Keratinocyte (primary cell): ENCODE results near the gene IL3. TPM values are rescaled to one million over a fixed set of nuclear protein-coding genes. Genes with fewer than 3 reads are reported as not detected.

ENCODE experiments used
- DNase-seq: peaks from one replicate; pipeline ENCODE4 v3.0.0-alpha.2; 2011; ENCODE audit warnings: low read depth, missing footprints, low spot score
- FAIRE-seq: peaks from 2 replicates; lab custom pipeline; 2011; peaks lifted over from hg19 to GRCh38; lab: Jason Lieb, UNC
- H2AFZ ChIP-seq: 2 replicates; pipeline ENCODE4 v1.6.0; 2012; ENCODE audit warnings: low read length, control low read depth, inconsistent platforms; ENCODE audit not compliant: control insufficient read depth
- H3K27ac ChIP-seq: 2 replicates; pipeline ENCODE4 v1.5.1; 2011; ENCODE audit warnings: low read length; ENCODE audit not compliant: control insufficient read depth, insufficient read depth
- H3K27me3 ChIP-seq: 3 replicates; pipeline ENCODE4 v1.6.0; 2011; ENCODE audit warnings: low read length; ENCODE audit not compliant: control insufficient read depth, insufficient read depth; ENCODE audit errors: extremely low read depth
- H3K36me3 ChIP-seq, 2 experiments: 2 replicates in 1 of 2; 3 replicates in 1 of 2; pipeline ENCODE4 v1.5.1; 2011; ENCODE audit warnings: low read length in 2 of 2, mild to moderate bottlenecking in 1 of 2; ENCODE audit not compliant: control insufficient read depth in 2 of 2, insufficient read depth in 2 of 2; ENCODE audit errors: extremely low read depth in 1 of 2
- H3K4me1 ChIP-seq: 3 replicates; pipeline ENCODE4 v1.5.1; 2011; ENCODE audit warnings: low read length; ENCODE audit not compliant: control insufficient read depth, insufficient read depth; ENCODE audit errors: extremely low read depth
- H3K4me2 ChIP-seq: 3 replicates; pipeline ENCODE4 v1.6.0; 2011; ENCODE audit warnings: low read depth, low read length; ENCODE audit not compliant: control insufficient read depth, insufficient read depth; ENCODE audit errors: extremely low read depth
- H3K4me3 ChIP-seq, 3 experiments: fragments of 200-600 bp in 1 of 3; sonication (generic) in 1 of 3; 2 replicates in 2 of 3; 3 replicates in 1 of 3; pipeline ENCODE4 v1.5.1; 2011 to 2016; ENCODE audit warnings: low read length in 3 of 3, mild to moderate bottlenecking in 3 of 3, control low read depth in 2 of 3, inconsistent platforms in 1 of 3, low read depth in 1 of 3, mixed read lengths in 1 of 3, mixed run types in 1 of 3, moderate library complexity in 1 of 3; ENCODE audit not compliant: control insufficient read depth in 2 of 3, insufficient read depth in 2 of 3; ENCODE audit errors: extremely low read depth in 1 of 3
- H3K79me2 ChIP-seq: 2 replicates; pipeline ENCODE4 v1.6.0; 2012; ENCODE audit warnings: low read length; ENCODE audit not compliant: control insufficient read depth, insufficient read depth
- H3K9ac ChIP-seq: 3 replicates; pipeline ENCODE4 v1.6.0; 2011; ENCODE audit warnings: low read length; ENCODE audit not compliant: control insufficient read depth, insufficient read depth; ENCODE audit errors: extremely low read depth
- H3K9me1 ChIP-seq: 3 replicates; pipeline ENCODE4 v1.6.0; 2011; ENCODE audit warnings: low read length; ENCODE audit not compliant: control insufficient read depth, insufficient read depth; ENCODE audit errors: extremely low read depth
- H3K9me3 ChIP-seq: 2 replicates; pipeline ENCODE4 v1.5.1; 2012; ENCODE audit warnings: low read depth, low read length; ENCODE audit not compliant: control insufficient read depth
- H4K20me1 ChIP-seq: 3 replicates; pipeline ENCODE4 v1.6.0; 2011; ENCODE audit warnings: low read length; ENCODE audit not compliant: control insufficient read depth, insufficient read depth; ENCODE audit errors: extremely low read depth
- CTCF ChIP-seq, 3 experiments: IDR thresholded peaks in 1 of 3; conservative IDR thresholded peaks in 1 of 3; optimal IDR thresholded peaks in 1 of 3; 2 replicates in 2 of 3; 3 replicates in 1 of 3; pipeline versions ENCODE3 to v1.5.1; 2011; ENCODE audit warnings: low read length in 3 of 3, mild to moderate bottlenecking in 3 of 3, moderate library complexity in 2 of 3, control low read depth in 1 of 3, inconsistent platforms in 1 of 3; ENCODE audit not compliant: insufficient read depth in 2 of 3; ENCODE audit errors: extremely low read depth in 1 of 3
- EZH2 ChIP-seq: IDR thresholded peaks from one replicate; pipeline ENCODE4 v1.6.1; 2012; ENCODE audit warnings: inconsistent platforms, mild to moderate bottlenecking, low read length, moderate library complexity
- dilution Hi-C: fragments of 300-500 bp; cut with MboI; formaldehyde crosslinking; loops from one replicate; pipeline ENCODE4 v1.7.0; 2020; ENCODE audit warnings: low sequenced_read_pairs; ENCODE audit not compliant: extremely low pct_ligation_motif_present
- polyA plus RNA-seq, 5 experiments: library from polyadenylated mRNA; depleted of rRNA in 3 of 5; stranded (reverse) in 3 of 5; stranded (forward) in 1 of 5; unstranded in 1 of 5; fragments of >200 nt; gene quantifications; 1 replicate in 1 of 5; 2 replicates in 3 of 5; 3 replicates in 1 of 5; pipeline versions ENCODE4 v1.2.1 to v1.2.3, GENCODE V29; 2011 to 2012; ENCODE audit warnings: missing spikeins in 2 of 5, low read depth in 1 of 5, low replicate concordance in 1 of 5

Gene IL3
- polyA plus RNA-seq, 1 donor (not counting 4 experiments of a cell fraction or from before 2014, with no cell fraction given): not detected

GRCh38 chr5:132099076-132099748 is 38.8 kb downstream of the IL3 start:
- H3K79me2 ChIP-seq: no peaks in the 10 kb centered on the region
- TF ChIP-seq EZH2: no peak
- TF ChIP-seq CTCF (optimal IDR thresholded peaks at IDR 0.05 in 1 of 3, IDR thresholded peaks at IDR 0.05 in 1 of 3, conservative IDR thresholded peaks at IDR 0.05 in 1 of 3; ENCODE audit: extremely low read depth in 1 of 3, insufficient read depth in 2 of 3, low read length in 3 of 3): no peak
- H3K36me3 ChIP-seq: no peaks in the 10 kb centered on the region
- H3K27me3 ChIP-seq: no peaks in the 10 kb centered on the region
- peaks cover 5% of the 10 kb centered on the region for H3K9me1 ChIP-seq
- H3K9ac ChIP-seq: no peak overlapping the region
- no peaks in the 10 kb centered on the region for H3K9me3 ChIP-seq
- no peak overlapping the region for H3K27ac ChIP-seq
- H3K4me3 ChIP-seq: no peak overlapping the region
- no peak overlapping the region for H2AFZ ChIP-seq
- FAIRE-seq (no peak), DNase-seq (no peak)
- H3K4me1 ChIP-seq: peaks cover 44% of the 10 kb centered on the region
- dilution Hi-C loops: no loop called here
- no peak overlapping the region for H3K4me2 ChIP-seq
- H4K20me1 ChIP-seq: no peaks in the 10 kb centered on the region

- FAIRE-seq (no peak), DNase-seq (no peak)
- dilution Hi-C loops: no loop called here
These were observed 39.5 kb downstream of the IL3 start for GRCh38 chr5:132099905-132100304.

More at GRCh38 chr5:132099905-132100304, 39.5 kb downstream of the IL3 start:
- no peak overlapping the region for H3K9ac ChIP-seq
- H3K36me3 ChIP-seq: no peaks in the 10 kb centered on the region
- H3K27ac ChIP-seq: no peak overlapping the region
- no peak overlapping the region for H3K4me3 ChIP-seq
- H3K79me2 ChIP-seq: no peaks in the 10 kb centered on the region
- H3K27me3 ChIP-seq: no peaks in the 10 kb centered on the region
- TF ChIP-seq EZH2 (no peak), CTCF (optimal IDR thresholded peaks at IDR 0.05 in 1 of 3, IDR thresholded peaks at IDR 0.05 in 1 of 3, conservative IDR thresholded peaks at IDR 0.05 in 1 of 3; ENCODE audit: extremely low read depth in 1 of 3, insufficient read depth in 2 of 3, low read length in 3 of 3) (no peak)
- peaks cover 43% of the 10 kb centered on the region for H3K4me1 ChIP-seq
- H3K9me3 ChIP-seq: no peaks in the 10 kb centered on the region
- no peak overlapping the region for H2AFZ ChIP-seq
- peaks cover 5% of the 10 kb centered on the region for H3K9me1 ChIP-seq
- no peak overlapping the region for H3K4me2 ChIP-seq
- H4K20me1 ChIP-seq: no peaks in the 10 kb centered on the region
